KG1 (cell line): ENCODE measurements around the gene PIGH.
"Not testable (repeated sequence)": the region's sequence is repeated elsewhere in the genome, so short reads cannot be mapped to it uniquely, and the experiment has no call there.

Experiments used
- DNase-seq: peaks from one replicate; lab custom pipeline; 2025; lab: John Stamatoyannopoulos, UW

PIGH gene, protein sequence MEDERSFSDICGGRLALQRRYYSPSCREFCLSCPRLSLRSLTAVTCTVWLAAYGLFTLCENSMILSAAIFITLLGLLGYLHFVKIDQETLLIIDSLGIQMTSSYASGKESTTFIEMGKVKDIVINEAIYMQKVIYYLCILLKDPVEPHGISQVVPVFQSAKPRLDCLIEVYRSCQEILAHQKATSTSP

DNA sequence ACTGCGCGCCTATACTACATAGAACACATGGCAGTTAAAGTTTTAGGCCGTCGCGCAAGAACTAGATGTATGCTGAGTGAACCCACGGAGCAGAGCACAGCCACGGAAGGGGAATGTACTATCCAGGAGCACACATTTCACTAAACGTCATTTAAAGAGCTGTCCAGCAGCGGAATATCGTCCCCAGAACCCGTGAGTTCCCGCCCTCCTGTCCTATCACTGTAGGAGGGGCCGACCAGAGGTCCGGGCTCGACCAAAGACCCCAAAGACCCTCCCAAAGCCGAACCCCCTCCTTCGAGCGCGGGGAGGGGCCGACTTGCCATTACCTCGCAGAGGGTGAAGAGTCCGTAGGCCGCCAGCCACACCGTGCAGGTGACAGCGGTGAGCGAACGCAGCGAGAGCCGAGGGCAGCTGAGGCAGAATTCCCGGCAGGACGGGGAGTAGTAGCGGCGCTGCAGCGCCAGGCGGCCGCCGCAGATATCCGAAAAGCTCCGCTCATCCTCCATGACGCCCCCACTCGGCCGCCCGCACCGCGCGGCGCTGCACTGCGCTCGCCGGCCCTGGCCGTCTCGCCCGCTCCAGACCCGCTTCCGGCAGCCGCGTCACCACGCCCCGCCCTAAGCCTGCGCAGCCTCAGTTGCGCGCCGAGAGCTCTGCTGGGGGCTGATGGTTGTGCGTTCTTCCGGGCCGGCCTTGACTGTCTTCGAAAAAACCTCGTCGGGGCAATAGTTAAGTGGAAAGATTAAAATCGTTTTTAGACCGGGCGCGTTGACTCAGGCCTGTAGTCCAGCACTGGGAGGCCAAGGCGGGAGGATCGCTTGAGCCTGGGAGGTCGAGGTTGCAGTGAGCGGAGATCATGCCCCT is at the start of gene PIGH:
TSS of gene PIGH (minus strand) at position 571 of the 864 bp plus-strand sequence. CDS start at position 506, 65 bp downstream.
- peak; percentile 81 for DNase-seq

DNA sequence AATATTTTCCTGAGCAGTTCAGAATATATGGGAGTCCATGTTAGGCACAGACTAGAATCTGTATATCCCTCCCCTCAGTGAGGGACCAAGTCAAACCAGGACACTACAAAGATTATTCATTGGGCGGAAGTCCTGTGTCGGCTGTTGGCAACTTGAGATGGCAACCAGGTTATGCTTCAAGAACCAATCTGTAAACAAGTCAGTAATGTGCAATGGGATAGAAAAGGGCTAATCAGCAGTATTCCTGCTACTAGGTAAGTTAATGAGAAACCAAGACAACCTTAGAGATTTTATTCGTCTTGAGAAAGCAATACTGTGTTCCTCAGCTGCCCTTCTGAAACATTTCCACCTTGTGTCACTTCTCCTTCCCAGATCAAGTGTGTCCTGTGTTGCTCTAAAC is 46.1 kb upstream of the PIGH start:
- DNase-seq: no peak

DNA sequence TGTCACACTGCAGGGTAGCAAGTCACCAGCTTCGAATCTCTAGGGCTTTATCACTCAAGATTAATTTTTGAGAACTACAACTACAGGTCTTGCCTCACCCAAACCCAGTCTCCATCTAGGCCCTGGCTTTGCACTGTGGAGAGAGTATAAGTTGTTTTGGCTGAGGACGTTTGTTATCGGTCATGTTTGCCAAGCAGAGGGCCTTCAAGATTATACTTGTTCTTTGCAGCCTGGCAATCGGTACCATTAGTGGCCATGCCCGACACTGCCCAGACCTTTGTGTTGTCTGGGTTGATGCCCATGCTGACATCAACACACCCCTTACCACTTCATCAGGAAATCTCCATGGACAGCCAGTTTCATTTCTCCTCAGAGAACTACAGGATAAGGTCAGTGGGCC is 45.3 kb upstream of the PIGH start:
- no peak for DNase-seq

DNA sequence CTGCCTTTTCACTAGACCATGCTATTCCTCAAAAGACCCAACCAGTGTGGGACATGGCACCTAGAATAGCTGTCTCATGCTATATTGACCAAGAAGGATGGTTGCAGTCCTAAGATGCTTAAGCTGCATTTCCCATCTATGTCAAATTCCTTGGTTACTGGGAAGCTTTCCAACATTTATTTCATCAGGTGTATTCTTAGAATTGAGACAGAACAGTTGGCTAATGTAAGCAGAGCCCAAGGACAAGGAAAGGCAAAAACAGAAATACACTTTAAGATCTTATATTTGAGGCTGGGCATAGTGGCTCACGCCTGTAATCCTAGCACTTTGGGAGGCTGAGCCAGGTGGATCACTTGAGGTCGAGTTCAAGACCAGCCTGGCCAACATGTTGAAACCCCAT is 44.4 kb upstream of the PIGH start:
- DNase-seq: no peak

DNA sequence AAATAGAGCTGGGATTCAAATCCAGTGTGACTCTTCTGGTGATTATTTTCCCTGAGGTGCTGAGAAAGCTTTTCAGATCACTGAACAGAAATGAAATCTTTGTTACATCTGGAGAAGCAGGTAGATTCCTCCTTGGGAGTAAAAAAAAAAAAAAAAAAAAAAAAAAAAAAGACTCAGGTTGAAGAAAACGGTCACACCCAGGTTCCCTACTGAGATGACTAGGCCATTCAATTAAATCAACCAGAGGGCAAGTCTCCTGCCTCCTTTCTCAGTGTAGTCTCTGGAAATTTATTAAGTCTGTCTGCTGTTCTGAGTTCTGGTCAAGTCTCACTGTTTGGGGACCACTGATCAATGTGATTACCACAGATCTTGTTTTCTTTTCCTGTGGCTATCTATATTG is 43.6 kb upstream of the PIGH start:
- DNase-seq: no peak

DNA sequence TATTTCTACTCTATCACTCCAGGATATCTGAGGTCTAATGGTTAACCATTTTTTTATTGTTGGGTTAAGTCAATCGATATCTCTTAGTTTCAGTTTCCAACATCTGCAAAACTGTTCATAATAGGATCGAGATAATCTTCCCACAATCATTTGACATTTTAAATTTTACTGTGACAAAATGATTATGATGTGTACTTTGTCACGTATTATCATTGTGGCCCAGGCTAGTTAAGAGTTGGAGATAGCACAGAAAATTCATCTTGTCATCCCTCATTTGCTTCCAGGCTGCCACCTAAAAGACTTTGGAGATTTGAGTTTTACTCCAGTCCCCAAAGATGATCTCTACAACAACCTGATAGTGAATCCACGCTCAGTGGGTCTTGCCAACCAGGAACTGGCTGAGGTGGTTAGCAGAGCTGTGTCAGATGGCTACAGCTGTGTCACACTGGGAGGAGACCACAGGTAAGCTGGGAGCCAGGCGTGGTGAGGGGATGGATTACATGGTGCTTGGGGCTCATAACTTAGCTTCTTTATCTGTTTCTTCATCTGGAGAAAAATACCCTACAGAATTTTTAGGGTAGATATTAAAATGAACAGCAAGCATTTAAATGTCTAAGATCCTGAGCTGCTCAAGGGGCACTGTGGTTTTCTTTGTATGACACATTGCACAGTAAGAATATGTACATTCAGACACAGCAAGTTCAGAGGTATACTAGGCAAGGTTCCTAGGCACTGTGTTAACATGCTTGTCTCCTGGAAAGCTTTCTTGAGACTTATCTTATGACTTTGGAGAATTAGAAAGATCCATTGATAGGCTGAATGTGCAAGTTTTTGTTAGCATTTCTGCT is 42.1 kb upstream of the PIGH start:
- DNase-seq: no peak

DNA sequence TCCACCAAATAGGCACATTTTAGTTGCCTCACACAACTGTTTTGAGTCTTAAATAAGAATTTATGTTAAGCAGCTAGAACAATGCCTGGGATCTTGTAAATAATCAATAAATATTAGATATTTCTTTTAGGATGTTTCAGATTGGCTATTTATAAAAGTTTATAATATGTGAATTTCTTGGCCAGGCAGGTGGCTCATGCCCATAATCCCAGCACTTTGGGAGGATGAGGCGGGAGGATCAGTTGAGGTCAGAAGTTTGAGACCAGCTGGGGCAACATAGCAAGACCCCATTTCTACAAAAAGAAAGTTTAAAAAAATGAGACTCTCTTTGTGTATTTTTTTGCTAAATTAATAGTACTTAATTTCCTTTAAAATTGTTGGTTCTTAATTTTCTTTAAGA is 41.4 kb upstream of the PIGH start:
- DNase-seq: no peak

DNA sequence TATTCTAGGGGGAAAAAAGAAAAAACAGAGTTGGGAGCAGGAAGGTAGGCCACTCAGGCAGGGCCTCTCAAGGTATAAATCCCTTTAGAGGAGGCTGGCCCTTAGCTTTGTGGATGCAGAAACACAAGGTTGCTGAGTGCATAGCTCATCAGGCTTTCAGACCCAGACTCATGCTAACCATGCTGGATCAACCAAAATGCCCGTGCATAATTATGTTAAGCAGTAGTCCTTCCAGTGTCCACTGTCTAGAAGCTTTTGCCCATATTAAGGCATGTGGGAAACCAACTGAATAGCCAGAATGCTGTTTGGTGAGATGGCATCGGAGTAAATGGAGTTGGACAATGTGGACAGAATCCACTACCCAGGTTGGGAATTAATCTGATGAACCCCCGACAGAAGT is 38.6 kb upstream of the PIGH start:
- DNase-seq: no peak

DNA sequence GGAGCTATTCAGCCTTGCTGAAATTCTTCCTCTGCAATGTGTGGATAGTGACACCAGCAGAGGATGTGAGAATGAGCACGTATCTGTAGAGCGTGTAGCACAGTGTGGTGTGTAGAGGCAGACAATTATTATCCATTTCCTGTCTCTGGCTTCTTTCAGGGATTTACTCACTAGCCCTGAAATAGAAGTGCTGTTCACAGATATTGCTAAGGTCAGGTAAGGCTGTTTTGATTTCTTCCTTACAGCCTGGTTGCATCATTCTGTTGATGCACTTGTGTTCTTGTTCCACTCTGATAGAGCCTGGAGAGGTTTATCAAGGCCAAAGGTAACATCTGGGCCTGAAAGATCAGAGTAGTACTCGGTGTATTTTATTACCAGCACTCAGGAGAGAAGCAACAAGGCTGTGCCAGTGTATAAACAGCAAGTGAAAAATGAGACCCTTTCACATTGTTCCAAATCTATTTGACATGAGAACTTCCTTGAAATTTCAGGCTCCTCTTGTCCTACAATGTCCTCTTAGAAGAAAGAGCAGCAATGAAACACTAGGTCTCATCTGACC is 36.4 kb upstream of the PIGH start:
- DNase-seq: no peak

DNA sequence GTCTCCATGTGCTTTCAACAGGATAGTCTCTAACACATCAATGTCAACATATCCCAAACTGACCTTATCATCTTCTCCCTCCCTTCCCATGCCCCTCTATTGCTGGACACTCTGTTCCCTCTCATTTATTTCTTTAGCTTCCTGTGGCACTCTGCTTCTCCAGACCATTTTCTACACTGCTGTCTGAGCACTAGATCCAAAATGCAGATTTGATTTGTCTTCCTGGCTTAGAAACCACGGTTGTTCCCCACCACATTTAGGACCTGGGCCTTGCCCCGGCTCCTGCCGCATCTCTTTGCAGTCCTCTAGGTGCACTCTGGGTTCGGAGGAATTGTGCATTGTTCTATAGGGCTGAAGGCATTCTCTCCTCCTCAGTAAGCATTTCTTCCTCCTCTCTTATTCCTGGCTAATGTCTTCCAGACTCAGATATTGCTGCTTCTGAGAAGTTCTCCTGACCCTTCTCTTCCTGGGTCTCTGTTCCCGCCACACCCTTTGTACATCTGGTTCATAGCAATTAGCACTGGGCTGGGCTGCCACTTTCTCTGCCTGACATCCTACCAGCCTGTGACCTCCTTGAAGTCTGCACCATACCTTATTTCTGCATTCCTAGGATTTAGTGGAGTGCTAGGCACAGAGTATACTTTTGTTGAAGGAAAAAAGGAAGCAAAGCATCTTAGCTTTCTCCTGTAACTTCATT is 33.5 kb upstream of the PIGH start:
- no peak for DNase-seq

DNA sequence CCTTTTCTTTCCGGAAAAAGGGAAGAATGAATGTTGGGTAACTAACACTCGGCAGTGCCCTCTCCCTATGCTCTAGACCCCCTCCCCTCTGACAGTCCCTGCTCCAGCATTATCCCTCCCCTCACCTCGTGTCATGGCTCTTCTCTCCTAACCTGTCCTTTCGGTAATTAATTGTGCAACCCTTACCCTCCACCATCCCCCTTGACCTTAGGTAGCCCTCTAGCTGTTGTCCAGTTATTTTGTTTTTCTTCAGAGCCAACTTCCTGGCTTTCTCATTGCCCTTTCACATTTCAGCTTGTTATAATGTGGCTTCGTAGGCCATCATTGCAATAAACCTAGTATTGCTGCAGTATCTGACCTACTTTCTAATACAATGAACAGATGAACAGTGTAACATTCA is 30.9 kb upstream of the PIGH start:
- no peak for DNase-seq

DNA sequence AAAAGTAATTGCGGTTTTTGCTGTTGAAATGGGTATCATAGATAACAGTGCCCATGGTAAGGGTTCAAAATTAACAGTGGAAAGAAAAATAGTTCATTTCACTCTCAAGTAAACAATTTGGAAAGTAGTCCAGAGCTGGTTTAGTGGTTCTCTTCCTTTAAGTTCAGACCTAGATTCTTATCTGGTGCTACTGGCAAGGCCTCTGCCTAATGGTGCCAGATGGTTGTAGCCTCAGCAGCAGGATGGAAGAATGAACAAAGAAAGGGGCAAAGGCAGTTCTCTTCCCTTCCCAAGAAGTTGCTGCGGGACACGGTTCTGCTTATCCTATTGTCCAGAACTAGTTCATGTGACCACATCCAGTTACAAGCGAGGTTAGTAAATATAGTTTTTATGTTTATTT is 30.1 kb upstream of the PIGH start:
- DNase-seq: no peak

DNA sequence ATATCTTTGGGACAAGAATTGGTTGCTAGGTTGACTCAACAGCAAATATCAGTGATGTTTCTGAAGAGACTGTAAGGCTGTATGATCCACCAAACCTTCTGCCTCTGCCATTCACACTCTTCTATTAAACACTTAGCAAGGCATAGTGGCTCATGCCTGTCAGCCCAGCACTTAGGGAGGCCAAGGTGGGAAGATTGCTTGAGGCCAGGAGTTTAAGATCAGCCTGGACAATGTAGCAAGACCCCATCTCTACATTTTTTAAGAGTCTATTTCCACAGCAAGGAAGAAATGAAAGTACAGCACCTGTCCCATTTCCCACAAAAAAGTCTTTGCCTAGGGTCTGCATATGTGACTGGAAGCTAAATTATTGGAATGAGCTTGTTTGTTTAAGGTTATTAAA is 27.5 kb upstream of the PIGH start:
- DNase-seq: no peak

DNA sequence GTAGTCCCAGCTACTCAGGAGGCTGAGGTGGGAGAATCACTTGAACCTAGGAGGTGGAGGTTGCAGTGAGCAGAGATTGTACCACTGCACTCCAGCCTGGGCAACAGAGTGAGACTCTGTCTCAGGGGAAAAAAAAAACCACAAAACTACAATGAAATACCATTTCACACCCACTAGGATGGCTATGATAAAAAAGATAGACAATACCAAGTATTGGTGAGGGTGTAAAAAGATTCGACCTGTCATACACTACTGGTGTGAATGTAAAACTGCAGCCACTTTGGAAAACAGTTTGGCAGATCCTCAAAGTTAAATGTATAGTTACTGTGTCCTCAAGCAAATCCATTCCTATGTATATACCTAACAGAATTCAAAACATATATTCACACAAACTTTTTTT is 26.1 kb upstream of the PIGH start:
- DNase-seq: not testable (repeated sequence)

DNA sequence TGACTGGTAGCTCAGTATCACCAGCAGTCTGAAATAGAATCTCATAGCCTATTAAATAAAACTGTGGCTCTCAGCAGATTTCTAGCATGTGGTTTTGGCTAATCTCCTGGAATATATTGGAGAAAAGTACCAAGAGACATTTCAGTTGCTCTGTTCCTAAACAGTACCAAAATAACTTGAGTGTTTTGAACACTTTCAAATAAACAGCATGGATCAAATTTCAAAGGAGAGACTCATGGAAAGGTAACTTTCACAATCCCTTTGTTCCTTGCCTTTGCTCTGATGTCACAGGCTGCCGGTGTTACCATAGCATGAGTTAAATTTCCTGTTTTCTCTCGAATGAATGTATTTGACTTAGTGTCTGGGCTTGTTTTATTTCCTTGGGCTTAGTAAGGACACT is 23.0 kb upstream of the PIGH start:
- no peak for DNase-seq

DNA sequence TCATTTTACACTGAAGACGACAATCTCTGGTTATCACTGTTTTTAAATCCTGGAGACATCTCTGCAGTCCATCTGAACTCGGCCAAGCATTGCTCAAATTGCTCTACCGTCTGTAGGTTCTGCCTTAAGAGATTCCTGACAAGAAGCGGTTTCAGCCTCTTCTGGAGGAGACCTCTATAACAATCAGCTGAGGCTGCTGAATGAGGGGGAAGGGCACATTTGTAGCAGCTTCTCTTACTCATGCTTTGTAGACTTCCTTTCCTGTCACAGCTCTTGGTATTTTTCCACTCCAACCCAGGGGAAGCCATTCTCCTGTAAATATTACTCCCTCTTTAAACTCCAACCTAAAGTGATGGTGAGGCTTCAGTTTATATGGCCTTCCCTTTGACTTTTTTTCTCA is 22.6 kb upstream of the PIGH start:
- no peak for DNase-seq

DNA sequence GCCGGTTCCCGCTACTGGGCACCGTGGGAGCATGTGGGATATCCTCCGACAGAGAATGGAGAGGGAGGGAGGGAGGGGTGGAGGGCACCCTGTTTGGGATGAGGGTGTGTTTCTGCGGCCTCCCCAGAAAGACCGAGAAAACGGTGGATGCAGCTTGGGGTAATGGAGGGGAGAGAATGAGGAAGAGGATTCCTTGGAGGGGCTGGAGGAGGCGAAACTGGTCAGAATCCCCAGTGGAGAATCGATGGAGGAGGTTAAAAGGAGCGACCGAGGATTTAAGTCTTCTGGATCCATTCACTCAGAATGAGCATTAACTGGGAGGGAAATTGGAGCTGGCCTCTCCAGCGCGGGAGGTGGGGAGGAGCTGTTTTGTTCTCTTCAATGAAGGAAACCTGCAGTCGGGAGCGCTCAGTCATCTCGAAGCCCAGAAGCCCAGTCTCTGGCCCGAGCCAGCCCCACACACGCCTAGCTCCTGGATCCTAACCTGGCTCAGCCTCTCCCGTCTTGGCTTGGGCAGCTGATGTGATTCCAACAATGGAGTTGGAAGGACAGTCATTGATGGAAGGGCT is 20.2 kb upstream of the PIGH start:
- no peak for DNase-seq

DNA sequence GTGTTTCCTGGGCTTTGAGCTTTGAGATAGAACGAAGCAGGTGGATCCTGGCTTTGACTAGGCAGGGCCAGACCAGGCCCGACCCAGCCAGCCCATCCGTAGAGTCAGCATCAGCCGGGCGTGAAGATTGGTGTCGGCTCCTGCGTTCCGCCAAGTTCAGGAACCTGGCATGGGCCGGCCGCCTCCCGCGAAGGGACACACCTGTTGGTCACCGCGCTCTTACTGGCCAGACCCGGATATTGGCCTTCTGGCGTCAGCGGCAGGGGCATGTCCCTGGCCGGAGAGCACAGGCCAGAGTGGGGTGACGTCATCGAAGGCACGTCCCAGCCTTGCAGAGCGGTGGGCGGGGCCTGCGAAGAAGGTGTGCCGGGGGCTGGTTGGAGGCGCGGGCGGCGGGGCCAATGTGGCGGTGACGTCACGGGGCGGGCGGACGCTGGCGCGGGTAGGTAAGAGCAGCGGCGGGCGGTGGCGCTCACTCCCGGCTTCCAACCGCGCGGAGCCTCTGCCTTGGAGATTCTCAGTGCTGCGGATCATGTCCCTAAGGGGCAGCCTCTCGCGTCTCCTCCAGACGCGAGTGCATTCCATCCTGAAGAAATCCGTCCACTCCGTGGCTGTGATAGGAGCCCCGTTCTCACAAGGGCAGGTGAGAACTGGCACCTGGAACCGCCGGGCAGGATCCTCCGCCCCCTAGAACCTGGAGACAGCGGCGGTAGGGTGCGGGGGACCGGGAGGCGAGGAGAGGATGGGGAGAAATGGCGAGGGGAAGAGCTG is 19.6 kb upstream of the PIGH start, which contains the start of gene ARG2:
TSS of gene ARG2 (plus strand) at position 475 of the 771 bp plus-strand sequence. CDS start at position 533, 58 bp downstream.
- DNase-seq: peak; percentile 37

DNA sequence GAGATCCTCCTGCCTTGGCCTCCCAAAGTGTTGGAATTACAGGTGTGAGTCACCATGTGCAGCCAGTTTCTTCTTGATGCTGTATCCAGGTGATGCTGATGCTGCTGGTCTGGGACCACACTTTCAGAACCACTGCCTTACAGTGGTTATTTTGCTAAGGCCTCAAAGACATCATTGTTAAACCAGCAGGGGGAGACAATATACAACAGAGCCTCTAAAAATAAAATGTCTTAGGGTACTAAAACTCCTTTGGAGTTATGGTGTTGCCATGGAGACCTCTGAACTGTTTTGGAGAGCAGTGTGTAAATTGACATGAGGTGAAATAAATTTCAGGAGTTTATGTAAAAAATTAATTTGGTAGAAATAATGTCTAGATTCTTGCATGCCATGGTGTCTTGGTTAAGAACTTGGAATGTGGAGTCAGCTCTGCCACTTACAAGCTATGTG is 18.6 kb upstream of the PIGH start:
- DNase-seq: peak; percentile 57

DNA sequence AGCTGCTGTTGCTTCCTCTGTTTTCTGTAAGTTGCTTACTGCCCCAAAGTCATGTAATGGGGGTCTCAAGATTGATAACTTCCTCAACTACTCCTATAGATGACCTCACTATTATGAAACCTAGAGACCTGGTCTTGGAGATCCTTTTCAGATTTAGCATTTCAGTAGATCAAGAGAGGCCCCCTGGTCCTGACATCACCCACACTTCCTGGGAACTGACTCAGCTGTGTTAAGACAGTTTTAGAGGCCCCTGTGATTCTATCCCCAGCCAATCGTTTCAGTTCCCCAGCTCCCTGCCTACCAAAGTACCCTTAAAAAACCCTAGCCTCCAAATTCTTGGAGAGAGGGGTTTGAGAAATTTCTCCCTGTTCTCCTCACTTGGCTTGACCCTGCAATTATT is 10.4 kb upstream of the PIGH start:
- no peak for DNase-seq
